GM10266 (cell line): ENCODE measurements around the gene ARMCX4.

ENCODE experiments used
- DNase-seq: peaks from one replicate; pipeline ENCODE4 v3.0.0; 2012; ENCODE audit errors: extremely low spot score
- TF ChIP-seq, protein P1 (sequence below): IDR thresholded peaks from 2 replicates; pipeline ENCODE4 v1.5.1; 2012; ENCODE audit warnings: mild to moderate bottlenecking, low read depth; ENCODE audit not compliant: control insufficient read depth, insufficient read depth; ENCODE audit errors: missing control alignments

ARMCX4 gene

DNA sequence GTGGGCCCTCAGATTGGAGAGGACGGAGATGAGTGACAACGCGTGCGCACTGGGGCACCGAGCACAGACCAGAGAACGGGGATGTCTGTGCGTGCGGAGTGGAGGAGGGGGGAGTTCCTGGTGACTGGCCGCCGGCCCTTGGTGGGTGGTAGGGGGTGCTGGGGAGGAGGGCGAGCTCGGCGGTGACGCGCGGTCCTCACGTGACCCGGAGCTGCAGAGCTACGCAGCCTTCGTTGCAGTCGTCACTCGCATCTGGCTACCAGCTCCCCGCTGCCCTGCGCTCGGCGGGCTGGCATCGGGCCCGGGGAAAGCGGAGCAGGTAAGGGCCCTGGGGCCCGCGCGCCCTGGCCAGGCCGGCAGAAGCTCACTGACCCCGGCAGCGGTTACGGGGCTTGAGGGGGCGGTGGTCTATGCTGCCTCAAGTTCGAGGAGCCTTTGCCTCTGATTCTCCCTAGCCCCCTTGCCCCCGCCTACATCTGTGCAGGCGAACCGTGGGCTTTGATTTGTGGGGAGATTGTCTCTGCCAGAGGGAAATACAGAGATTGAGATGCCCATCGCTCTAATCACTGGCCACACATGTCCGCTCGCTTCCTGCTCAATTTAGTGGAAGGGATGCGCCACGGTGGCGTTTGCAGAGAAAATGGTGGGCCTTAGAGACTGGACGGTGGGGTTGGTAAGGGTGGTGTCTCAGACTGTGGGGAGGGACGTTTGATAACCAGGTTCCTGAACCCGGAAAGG is at the start of gene ARMCX4:
TSS of gene ARMCX4 (plus strand) at position 245 of the 738 bp plus-strand sequence. CDS start 3,134 bp downstream, outside the sequence.
- TF ChIP-seq, protein P1, sequence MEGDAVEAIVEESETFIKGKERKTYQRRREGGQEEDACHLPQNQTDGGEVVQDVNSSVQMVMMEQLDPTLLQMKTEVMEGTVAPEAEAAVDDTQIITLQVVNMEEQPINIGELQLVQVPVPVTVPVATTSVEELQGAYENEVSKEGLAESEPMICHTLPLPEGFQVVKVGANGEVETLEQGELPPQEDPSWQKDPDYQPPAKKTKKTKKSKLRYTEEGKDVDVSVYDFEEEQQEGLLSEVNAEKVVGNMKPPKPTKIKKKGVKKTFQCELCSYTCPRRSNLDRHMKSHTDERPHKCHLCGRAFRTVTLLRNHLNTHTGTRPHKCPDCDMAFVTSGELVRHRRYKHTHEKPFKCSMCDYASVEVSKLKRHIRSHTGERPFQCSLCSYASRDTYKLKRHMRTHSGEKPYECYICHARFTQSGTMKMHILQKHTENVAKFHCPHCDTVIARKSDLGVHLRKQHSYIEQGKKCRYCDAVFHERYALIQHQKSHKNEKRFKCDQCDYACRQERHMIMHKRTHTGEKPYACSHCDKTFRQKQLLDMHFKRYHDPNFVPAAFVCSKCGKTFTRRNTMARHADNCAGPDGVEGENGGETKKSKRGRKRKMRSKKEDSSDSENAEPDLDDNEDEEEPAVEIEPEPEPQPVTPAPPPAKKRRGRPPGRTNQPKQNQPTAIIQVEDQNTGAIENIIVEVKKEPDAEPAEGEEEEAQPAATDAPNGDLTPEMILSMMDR, result no peak
- no peak for DNase-seq

DNA sequence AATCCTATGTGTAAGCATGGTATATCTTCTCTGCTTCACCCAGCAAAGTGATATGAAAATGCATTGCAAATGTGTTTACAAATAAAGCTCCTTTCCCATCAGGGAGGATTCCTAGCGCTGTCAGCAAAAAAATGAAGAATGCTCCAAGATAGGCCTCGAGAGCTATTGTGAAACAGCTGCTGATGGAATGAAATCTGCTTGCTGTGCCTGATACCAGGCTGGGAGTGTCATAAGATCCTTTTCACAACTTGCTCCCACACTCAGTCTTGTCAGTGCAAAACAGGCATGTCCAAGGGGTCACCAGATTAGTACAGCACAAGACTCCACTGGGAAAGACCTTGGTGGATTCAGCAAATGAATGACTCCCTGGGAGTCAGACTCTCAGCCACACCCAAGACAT is 43.2 kb upstream of the ARMCX4 start:
- TF ChIP-seq, protein P1, result no peak
- no peak for DNase-seq

DNA sequence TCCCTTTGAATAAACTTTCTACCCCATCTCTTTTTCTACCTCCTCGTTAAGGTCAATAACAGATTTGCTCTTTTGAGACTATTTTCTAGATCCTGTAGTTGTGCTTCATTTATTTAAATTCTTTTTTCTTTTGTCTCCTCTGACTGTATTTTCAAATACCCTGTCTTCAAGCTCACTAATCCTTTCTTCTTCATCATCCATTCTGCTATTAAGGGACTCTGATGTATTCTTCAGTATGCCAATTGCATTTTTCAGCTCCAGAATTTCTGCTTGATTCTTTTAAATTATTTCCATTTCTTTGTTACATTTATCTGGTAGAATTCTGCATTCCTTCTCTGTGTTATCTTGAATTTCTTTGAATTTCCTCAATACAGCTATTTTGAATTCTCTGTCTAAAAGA is 36.0 kb upstream of the ARMCX4 start:
- DNase-seq, result no peak
- TF ChIP-seq, protein P1, result no peak

DNA sequence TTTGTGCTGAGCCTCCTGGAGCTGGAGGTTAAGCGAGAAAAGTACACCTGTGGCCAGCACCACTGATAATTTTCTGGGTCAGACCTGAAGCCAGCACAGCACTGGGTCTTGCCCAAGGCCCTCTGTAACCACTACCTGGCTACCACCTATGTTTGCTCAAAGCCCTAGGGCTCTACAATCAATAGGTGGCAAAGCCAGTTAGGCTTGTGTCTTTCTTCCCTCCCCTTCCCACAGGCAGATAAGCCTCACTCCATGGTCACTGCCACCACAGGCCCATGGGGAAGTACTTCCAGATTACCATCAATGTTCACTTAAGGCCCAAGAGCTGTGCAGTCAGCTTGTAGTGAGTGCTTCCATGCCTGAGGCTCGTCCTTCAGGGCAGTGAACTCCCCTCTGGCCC is 35.2 kb upstream of the ARMCX4 start:
- no peak for DNase-seq
- TF ChIP-seq, protein P1, result no peak

DNA sequence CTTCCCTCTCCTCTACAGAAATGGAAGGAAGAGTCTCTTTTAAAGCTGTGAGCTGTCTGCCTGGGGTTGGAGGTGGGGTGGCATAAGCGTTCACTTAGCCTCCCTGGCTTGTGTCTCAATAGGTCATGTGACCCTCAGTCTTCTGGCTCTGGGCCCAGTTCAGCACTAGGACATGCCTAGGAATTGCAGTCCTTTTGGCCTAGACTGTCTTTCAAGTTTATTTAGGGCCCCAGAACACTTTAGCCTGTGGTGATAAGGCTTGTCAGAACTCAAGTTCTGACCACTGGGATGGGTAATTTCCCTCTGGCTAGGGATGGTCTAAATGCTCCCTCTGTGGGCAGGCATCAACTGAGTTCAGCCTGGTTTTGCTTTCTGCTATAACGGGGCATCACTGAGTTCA is 34.3 kb upstream of the ARMCX4 start:
- no peak for DNase-seq
- TF ChIP-seq, protein P1, result no peak

GRCh38 chrX:101452056-101452455 is 33.2 kb upstream of the ARMCX4 start:
- no peak for DNase-seq
- TF ChIP-seq, protein P1, result no peak

DNA sequence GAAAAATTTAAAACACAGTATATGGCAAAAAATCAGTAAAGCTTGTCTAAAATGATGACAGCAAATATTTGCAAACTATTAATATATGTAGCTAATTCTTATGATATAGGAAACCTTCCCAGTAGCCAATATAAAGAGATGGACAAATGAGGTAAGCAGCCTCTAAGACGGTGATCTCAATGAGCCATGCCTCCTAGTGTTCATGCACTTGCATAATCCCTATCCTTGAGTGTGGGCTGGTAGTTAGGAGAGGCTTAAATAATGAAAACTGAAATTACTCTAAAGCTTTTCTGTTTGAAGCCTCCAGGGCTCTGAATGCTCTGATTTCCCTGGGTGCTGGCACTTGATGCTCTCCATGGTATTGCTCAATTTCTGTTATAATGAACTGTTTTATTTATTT is 24.6 kb upstream of the ARMCX4 start:
- TF ChIP-seq, protein P1, result no peak
- DNase-seq, result no peak
